NCI-H345 treated with DMSO at 0.1 percent for 48 hours (cell line): ENCODE measurements around the gene CHTF18.

Source experiments
- DNase-seq: peaks from one replicate; lab custom pipeline; 2025; ENCODE audit not compliant: unreplicated experiment; lab: John Stamatoyannopoulos, UW

Gene CHTF18

GRCh38 chr16:760065-760464 lies 28.4 kb upstream of the CHTF18 start:
- DNase-seq: no peak

- no peak for DNase-seq
These were observed 27.7 kb upstream of the CHTF18 start, which contains the start of gene MSLN for GRCh38 chr16:760545-761343. MSLN (plus strand) TSS chr16:760734; CDS start chr16:762681, 1,947 bp downstream.

- DNase-seq: no peak
These were observed 26.6 kb upstream of the CHTF18 start for GRCh38 chr16:761625-762513.

GRCh38 chr16:762595-763268 lies 25.7 kb upstream of the CHTF18 start:
- no peak for DNase-seq

DNA sequence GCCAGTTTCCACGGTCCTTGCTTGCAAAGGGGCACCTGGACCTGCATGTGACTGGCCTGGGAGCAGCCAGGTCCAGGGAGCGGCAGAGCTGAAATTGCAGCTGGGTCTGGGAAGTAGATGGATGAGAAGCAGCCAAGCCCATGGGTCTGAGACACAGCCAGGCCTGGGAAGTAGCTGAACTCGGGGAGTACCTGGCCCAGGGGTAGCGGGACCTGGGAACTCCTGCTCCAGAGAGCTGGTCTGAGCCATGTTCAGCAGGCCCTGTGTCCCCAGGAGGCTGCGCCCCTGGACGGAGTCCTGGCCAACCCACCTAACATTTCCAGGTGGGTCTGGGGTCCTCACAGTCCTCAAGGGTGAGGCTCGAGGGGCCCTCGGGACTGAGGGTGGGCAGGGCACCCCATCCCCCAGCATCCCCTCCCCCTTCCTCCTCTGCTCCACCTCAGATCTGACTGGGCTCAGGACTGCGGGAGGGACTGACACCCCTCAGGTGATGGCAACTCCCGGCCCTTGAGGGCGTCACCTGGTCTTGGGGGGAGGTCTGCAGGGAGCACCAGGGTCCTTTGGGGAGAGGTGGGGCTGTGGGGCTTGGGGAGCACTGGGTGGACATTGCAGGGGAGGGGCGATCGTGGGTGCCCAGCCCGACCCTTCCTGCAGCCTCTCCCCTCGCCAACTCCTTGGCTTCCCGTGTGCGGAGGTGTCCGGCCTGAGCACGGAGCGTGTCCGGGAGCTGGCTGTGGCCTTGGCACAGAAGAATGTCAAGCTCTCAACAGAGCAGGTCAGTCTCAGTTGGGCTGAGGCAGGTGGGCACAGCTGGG lies 24.8 kb upstream of the CHTF18 start:
- no peak for DNase-seq

GRCh38 chr16:764184-764750 lies 24.2 kb upstream of the CHTF18 start:
- DNase-seq: no peak

DNA sequence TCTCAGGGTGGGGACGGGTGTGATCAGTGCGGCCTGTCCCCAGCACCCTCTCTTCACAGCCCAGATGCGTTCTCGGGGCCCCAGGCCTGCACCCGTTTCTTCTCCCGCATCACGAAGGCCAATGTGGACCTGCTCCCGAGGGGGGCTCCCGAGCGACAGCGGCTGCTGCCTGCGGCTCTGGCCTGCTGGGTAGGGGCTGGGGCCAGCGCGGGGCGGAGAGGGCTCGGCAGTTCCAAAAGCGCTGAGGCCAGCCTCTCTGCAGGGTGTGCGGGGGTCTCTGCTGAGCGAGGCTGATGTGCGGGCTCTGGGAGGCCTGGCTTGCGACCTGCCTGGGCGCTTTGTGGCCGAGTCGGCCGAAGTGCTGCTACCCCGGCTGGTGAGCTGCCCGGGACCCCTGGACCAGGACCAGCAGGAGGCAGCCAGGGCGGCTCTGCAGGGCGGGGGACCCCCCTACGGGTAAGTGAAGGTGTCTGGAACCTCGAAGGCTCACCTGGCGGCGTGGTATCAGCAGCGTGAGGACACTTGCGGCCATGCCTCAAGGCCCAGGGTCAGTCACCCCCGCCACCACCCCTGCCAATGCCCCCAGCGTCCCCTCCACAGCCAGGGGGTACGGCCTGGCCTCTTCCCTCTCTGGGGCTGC lies 23.5 kb upstream of the CHTF18 start:
- DNase-seq: no peak

DNA sequence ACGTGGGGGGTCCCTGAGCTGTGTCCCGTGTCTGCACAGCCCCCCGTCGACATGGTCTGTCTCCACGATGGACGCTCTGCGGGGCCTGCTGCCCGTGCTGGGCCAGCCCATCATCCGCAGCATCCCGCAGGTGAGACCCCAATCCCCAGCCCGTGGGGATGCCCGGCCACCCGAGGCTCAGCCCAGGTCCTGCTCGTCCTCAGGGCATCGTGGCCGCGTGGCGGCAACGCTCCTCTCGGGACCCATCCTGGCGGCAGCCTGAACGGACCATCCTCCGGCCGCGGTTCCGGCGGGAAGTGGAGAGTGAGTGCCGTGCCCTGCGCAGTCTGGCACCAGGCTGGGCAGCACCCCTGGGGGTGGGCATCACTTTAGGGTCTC lies 22.9 kb upstream of the CHTF18 start:
- DNase-seq: no peak

- no peak for DNase-seq
These were observed 22.2 kb upstream of the CHTF18 start for GRCh38 chr16:766008-766819.

DNA sequence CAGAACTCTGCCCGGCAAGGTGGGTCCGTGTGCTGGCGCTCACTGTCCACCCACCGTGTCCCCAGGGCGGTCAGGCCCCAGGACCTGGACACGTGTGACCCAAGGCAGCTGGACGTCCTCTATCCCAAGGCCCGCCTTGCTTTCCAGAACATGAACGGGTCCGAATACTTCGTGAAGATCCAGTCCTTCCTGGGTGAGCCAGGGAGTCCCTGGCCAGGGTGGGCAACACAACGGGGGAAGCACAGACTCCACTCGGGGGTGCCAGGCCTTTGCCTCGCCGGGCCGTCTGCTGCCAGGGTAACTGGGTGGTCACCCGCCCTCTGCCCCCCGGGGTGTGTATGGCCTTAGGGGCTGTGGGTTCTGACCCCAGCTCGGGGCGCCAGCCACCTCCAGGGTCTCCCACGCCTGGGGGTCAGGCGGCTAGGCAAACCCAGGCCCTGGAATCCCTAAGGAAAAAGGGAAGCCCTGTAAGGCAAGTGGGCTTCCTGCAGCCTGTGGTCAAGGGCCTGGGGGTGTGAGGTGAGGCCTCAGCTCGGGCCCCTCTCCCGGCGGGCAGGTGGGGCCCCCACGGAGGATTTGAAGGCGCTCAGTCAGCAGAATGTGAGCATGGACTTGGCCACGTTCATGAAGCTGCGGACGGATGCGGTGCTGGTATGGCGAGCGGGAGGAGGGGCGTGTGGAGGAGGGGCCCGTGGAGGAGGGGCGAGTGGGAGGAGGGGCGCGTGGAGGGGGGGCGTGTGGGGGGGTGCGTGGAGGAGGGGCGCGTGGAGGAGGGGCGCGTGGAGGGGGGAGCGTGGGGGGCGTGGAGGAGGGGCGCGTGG lies 21.4 kb upstream of the CHTF18 start:
- DNase-seq: no peak

DNA sequence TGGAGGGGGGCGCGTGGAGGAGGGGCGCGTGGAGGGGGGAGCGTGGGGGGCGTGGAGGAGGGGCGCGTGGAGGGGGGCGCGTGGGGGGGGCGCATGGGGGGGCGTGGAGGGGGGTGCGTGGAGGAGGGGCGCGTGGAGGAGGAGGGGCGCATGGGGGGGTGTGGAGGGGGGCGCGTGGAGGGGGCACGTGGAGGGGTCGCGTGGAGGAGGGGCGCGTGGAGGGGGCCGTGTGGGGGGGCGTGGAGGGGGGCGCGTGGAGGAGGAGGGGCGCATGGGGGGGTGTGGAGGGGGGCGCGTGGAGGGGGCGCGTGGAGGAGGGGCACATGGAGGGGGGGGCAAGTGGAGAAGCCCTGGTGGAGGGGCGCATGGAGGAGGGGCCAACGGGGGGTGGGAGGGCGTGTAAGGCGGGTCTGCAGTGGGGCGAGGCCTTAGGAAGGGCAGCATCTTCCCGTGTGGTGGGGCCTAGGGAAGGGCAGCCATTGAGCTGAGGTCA lies 20.6 kb upstream of the CHTF18 start:
- DNase-seq: no peak

DNA sequence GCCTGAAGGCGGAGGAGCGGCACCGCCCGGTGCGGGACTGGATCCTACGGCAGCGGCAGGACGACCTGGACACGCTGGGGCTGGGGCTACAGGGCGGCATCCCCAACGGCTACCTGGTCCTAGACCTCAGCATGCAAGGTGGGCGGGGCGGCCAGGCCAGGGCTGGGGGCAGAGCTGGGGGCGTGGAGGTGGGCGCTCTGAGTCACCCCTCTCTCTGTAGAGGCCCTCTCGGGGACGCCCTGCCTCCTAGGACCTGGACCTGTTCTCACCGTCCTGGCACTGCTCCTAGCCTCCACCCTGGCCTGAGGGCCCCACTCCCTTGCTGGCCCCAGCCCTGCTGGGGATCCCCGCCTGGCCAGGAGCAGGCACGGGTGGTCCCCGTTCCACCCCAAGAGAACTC lies 20.0 kb upstream of the CHTF18 start:
- no peak for DNase-seq

- no peak for DNase-seq
These were observed 19.1 kb upstream of the CHTF18 start for GRCh38 chr16:769184-769784.

DNA sequence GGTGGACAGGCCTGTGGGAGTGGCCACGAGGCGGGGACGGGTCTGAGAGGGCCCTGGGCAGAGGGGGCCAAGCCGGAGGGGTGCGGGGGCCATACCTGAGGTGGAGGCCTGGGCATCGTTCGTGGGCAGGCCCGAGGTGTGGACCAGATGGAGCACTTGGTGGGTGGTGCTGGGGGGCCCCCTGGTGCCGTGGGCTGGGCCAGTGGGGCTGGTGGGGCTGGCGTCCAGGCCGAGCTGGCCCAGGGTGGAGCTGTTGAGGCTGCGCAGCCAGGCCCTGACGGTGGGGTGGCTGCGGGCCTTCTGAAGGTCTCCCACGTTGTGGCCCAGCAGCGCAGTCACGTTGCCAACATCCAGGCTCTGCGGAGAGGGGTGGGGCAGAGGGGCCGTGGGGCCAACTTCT lies 18.5 kb upstream of the CHTF18 start:
- DNase-seq: no peak

DNA sequence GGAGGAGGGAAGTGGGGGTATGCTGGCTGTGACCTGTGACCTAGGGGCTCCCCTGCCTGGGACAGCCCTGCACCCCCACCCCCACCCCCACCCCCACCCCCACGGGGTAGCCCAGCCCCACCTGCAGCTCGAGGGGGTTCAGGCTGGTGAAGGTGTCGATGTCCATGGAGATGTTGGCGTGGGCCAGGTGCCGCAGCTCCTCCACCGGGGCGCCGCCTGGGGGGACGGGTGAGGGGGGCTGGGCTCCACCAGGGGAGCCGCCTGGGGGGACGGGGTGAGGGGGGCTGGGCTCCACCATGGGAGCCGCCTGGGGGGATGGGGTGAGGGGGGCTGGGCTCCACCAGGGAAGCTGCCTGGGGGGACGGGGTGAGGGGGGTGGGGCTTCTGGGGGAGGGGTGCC lies 18.0 kb upstream of the CHTF18 start:
- no peak for DNase-seq

DNA sequence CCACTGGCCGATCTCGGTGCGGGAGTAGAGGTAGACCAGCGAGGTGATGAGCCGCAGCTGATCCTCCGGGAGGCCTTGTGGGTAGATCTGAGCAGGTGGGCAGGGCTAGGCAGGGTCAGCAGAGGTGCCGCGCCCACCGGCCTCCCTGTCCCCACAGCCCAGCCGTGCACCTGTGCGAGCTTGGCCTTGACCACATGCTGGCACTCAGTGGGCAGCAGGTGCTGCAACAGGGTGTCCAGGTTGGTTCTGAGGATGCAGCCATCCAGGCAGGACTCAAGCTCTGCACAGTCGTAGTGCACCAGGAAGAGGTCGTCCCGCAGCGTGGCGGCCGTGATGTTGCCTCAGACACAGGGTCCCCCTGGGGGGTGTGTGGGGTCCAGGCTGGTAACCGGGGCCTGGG lies 15.5 kb upstream of the CHTF18 start:
- DNase-seq: no peak

GRCh38 chr16:774086-775001 lies 14.1 kb upstream of the CHTF18 start:
- DNase-seq: no peak
